Fibroblast of lung (primary cell): ENCODE results near the gene HMGN4. TPM values are rescaled to one million over a fixed set of nuclear protein-coding genes. Genes with fewer than 3 reads are reported as not detected.
"Not testable (repeated sequence)": the region's sequence is repeated elsewhere in the genome, so short reads cannot be mapped to it uniquely, and the experiment has no call there.

ENCODE experiments used
- DNase-seq, 2 donors: peaks; one replicate each; pipeline versions ENCODE4 v3.0.0 to v3.0.0-alpha.2; 2010; ENCODE audit warnings: low read depth in 2 of 2
- H2AFZ ChIP-seq: 2 replicates; pipeline ENCODE4 v1.5.1; 2012; ENCODE audit warnings: low read length, control low read depth, inconsistent platforms
- H3K27ac ChIP-seq: 2 replicates; pipeline ENCODE4 v1.5.1; 2011; ENCODE audit warnings: low read length, control low read depth; ENCODE audit not compliant: insufficient read depth
- H3K27me3 ChIP-seq: 2 replicates; pipeline ENCODE4 v1.5.1; 2011; ENCODE audit warnings: mild to moderate bottlenecking, low read length; ENCODE audit not compliant: control insufficient read depth, insufficient read depth
- H3K36me3 ChIP-seq: 2 replicates; pipeline ENCODE4 v1.5.1; 2011; ENCODE audit warnings: low read length; ENCODE audit not compliant: control insufficient read depth, insufficient read depth
- H3K4me1 ChIP-seq: 2 replicates; pipeline ENCODE4 v1.5.1; 2011; ENCODE audit warnings: low read length; ENCODE audit not compliant: control insufficient read depth, insufficient read depth; ENCODE audit errors: extremely low read depth
- H3K4me2 ChIP-seq: 2 replicates; pipeline ENCODE4 v1.5.1; 2011; ENCODE audit warnings: low read length, control low read depth; ENCODE audit not compliant: insufficient read depth; ENCODE audit errors: extremely low read depth
- H3K4me3 ChIP-seq, 4 experiments: fragments of 200-600 bp in 1 of 4; sonication (generic) in 1 of 4; replicated peaks in 1 of 4; 2 replicates each; pipeline ENCODE4 v1.5.1; 2011 to 2016; ENCODE audit warnings: low read length in 4 of 4, low read depth in 3 of 4, mild to moderate bottlenecking in 3 of 4, control low read depth in 2 of 4, inconsistent platforms in 1 of 4, mixed read lengths in 1 of 4; ENCODE audit not compliant: insufficient read depth in 1 of 4; ENCODE audit errors: control extremely low read depth in 1 of 4
- H3K79me2 ChIP-seq: 2 replicates; pipeline ENCODE4 v1.5.1; 2012; ENCODE audit warnings: mild to moderate bottlenecking, low read length, inconsistent platforms; ENCODE audit not compliant: control insufficient read depth, insufficient read depth
- H3K9ac ChIP-seq: 2 replicates; pipeline ENCODE4 v1.5.1; 2011; ENCODE audit warnings: mild to moderate bottlenecking, low read length, control low read depth; ENCODE audit not compliant: insufficient read depth
- H3K9me3 ChIP-seq: 2 replicates; pipeline ENCODE4 v1.5.1; 2012; ENCODE audit warnings: low read depth, low read length; ENCODE audit not compliant: control insufficient read depth, insufficient read depth
- H4K20me1 ChIP-seq: 2 replicates; pipeline ENCODE4 v1.5.1; 2011; ENCODE audit warnings: low read length; ENCODE audit not compliant: control insufficient read depth, insufficient read depth; ENCODE audit errors: extremely low read depth
- EZH2 ChIP-seq: IDR thresholded peaks from 2 replicates; pipeline ENCODE4 v1.5.1; 2012; ENCODE audit warnings: low read length, control low read depth, mild to moderate bottlenecking; ENCODE audit errors: missing control alignments
- polyA plus RNA-seq, 2 donors: library from polyadenylated mRNA; depleted of rRNA in 1 of 2; stranded (reverse) in 1 of 2; unstranded in 1 of 2; fragments of >200 nt; gene quantifications; 2 replicates each; pipeline ENCODE4 v1.2.1, GENCODE V29; 2011 to 2012; ENCODE audit warnings: missing spikeins in 1 of 2
- total RNA-seq: library from RNA; depleted of rRNA; stranded (reverse); fragments of >200 nt; gene quantifications from 2 replicates; pipeline ENCODE4 v1.2.1, GENCODE V29; 2014
- TF ChIP-seq, protein P1 (sequence below), 2 donors: IDR thresholded peaks in 1 of 2; conservative IDR thresholded peaks in 1 of 2; 1 replicate in 1 of 2; 2 replicates in 1 of 2; pipeline ENCODE4 v1.5.1; 2011 to 2012; ENCODE audit warnings: low read length in 2 of 2, control low read depth in 1 of 2, inconsistent platforms in 1 of 2, low read depth in 1 of 2, mild to moderate bottlenecking in 1 of 2

HMGN4 gene
- total and polyA plus RNA-seq, 2 donors (not counting 1 experiment from before 2014, with no cell fraction given), result 74.9 to 111 TPM

DNA sequence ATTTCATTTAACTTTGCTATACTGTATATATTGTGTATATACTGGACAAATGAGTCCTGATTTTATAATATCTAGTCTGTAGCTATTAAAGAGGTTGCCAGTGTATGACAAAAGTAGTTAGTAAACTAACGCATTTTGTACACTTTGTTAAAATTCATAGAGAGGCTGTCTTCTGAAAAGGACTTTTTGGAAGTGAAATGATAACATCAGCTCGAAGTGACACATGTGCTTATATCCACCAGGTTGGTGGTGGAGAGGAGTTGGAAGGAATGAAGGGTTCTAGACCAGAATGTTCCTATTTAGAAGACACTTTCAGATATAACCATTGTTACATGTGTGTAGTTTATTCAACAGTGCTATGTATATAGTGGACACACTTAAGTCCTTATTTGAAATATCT is 13.9 kb upstream of the HMGN4 start:
- H3K4me3 ChIP-seq, H3K9ac ChIP-seq, H3K79me2 ChIP-seq, H3K27ac ChIP-seq, H3K4me2 ChIP-seq, H2AFZ ChIP-seq, H3K4me1 ChIP-seq, H3K9me3 ChIP-seq, H3K27me3 ChIP-seq, DNase-seq, H3K36me3 ChIP-seq, H4K20me1 ChIP-seq: not testable (repeated sequence)

DNA sequence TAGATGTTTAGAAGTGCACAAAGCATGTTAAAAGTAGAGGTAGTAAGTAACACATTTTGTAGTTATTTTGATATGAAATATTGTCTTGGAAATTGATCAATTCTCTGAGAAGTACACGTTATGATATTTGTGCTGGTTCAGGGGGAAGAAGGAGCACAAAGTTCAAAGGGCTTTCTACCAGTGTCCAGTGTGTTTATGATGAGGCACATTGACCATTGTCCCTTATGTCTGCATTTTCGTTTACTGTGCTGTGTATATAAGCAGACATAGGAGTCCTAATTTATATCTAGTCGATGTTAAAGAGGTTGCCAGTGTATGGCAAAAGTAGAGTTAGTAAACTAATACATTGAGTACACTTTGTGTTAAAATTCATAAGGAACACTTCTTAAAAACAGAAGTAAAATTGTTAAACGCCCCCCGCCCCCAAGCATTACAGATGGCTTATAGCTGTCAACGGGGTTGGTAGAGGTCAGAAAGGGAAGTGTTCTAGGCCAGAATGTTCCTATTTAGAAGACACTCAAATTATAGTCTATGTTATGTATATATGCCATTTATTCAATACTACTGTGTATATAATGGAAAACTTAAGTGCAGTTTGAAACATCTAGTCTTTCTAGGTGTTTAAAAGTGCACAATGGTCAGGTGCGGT is 13.3 kb upstream of the HMGN4 start:
- Histone ChIP-seq H3K27ac (no peak overlapping the region), H2AFZ (no peak overlapping the region), H3K79me2 (no peaks in the 10 kb centered on the region), H3K4me3 (no peak overlapping the region), H3K9me3 (no peaks in the 10 kb centered on the region), H3K27me3 (no peaks in the 10 kb centered on the region), H3K36me3 (no peaks in the 10 kb centered on the region), H3K9ac (no peak overlapping the region), H4K20me1 (no peaks in the 10 kb centered on the region), H3K4me2 (no peak overlapping the region), H3K4me1 (no peaks in the 10 kb centered on the region)
- no peak for TF ChIP-seq EZH2
- TF ChIP-seq, protein P1, sequence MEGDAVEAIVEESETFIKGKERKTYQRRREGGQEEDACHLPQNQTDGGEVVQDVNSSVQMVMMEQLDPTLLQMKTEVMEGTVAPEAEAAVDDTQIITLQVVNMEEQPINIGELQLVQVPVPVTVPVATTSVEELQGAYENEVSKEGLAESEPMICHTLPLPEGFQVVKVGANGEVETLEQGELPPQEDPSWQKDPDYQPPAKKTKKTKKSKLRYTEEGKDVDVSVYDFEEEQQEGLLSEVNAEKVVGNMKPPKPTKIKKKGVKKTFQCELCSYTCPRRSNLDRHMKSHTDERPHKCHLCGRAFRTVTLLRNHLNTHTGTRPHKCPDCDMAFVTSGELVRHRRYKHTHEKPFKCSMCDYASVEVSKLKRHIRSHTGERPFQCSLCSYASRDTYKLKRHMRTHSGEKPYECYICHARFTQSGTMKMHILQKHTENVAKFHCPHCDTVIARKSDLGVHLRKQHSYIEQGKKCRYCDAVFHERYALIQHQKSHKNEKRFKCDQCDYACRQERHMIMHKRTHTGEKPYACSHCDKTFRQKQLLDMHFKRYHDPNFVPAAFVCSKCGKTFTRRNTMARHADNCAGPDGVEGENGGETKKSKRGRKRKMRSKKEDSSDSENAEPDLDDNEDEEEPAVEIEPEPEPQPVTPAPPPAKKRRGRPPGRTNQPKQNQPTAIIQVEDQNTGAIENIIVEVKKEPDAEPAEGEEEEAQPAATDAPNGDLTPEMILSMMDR (conservative IDR thresholded peaks at IDR 0.05 in 1 of 2, IDR thresholded peaks at IDR 0.05 in 1 of 2; ENCODE audit: low read depth in 1 of 2, low read length in 2 of 2), result no peak
- no peak for DNase-seq

DNA sequence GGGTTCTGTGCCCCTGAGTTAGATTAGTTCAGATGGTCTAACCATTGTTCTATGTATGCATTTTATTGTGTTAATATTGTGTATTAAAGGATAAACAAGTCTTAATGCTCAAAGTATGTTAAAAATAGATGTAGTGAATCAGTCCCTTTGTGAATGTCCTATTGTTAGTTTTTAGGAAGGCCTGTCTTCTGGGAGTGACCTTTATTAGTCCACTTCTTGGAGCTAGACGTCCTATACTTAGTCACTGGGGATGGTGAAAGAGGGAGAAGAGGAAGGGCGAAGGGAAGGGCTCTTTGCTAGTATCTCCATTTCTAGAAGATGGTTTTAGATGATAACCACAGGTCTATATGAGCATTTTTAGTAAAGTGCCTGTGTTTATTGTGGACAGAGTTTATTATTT is 12.3 kb upstream of the HMGN4 start:
- H2AFZ ChIP-seq, result no peak overlapping the region
- no peaks in the 10 kb centered on the region for H3K79me2 ChIP-seq

More for the DNA sequence above, 12.3 kb upstream of the HMGN4 start:
- no peak overlapping the region for H3K27ac ChIP-seq
- no peaks in the 10 kb centered on the region for H3K36me3 ChIP-seq
- H3K4me1 ChIP-seq, result no peaks in the 10 kb centered on the region
- H3K9me3 ChIP-seq, result no peaks in the 10 kb centered on the region
- H3K4me2 ChIP-seq, result no peak overlapping the region
- H3K9ac ChIP-seq, result no peak overlapping the region
- no peak overlapping the region for H3K4me3 ChIP-seq
- H4K20me1 ChIP-seq, result no peaks in the 10 kb centered on the region
- no peaks in the 10 kb centered on the region for H3K27me3 ChIP-seq
- DNase-seq, result no peak
- TF ChIP-seq, protein P1 (conservative IDR thresholded peaks at IDR 0.05 in 1 of 2, IDR thresholded peaks at IDR 0.05 in 1 of 2; ENCODE audit: low read depth in 1 of 2, low read length in 2 of 2), result no peak
- TF ChIP-seq EZH2, result no peak
